UCSD-AML1 (cell line): ENCODE measurements around the gene EPC2.
"Not testable (repeated sequence)": the region's sequence is repeated elsewhere in the genome, so short reads cannot be mapped to it uniquely, and the experiment has no call there.

Experiments used
- DNase-seq: peaks from one replicate; lab custom pipeline; 2025; ENCODE audit not compliant: unreplicated experiment; lab: John Stamatoyannopoulos, UW

The EPC2 gene

GRCh38 chr2:148721520-148721931 is 77.0 kb downstream of the EPC2 start:
- no peak for DNase-seq

- no peak for DNase-seq
These were observed 77.6 kb downstream of the EPC2 start for GRCh38 chr2:148721991-148722777.

GRCh38 chr2:148725564-148725963 is 81.0 kb downstream of the EPC2 start:
- DNase-seq: no peak

GRCh38 chr2:148726228-148726627 is 81.7 kb downstream of the EPC2 start:
- no peak for DNase-seq

GRCh38 chr2:148730085-148730484 is 85.5 kb downstream of the EPC2 start:
- no peak for DNase-seq

- no peak for DNase-seq
These were observed 93.2 kb downstream of the EPC2 start for GRCh38 chr2:148737742-148738141.

- no peak for DNase-seq
These were observed 95.0 kb downstream of the EPC2 start for GRCh38 chr2:148739454-148740105.

- no peak for DNase-seq
These were observed 97.8 kb downstream of the EPC2 start for GRCh38 chr2:148742373-148742772.

- DNase-seq: no peak
These were observed 100.8 kb downstream of the EPC2 start for GRCh38 chr2:148745151-148745851.

GRCh38 chr2:148746973-148747372 is 102.4 kb downstream of the EPC2 start:
- DNase-seq: no peak

- no peak for DNase-seq
These were observed 107.4 kb downstream of the EPC2 start for GRCh38 chr2:148751907-148752306.

- DNase-seq: no peak
These were observed 108.4 kb downstream of the EPC2 start for GRCh38 chr2:148752977-148753376.

GRCh38 chr2:148754864-148755263 is 110.3 kb downstream of the EPC2 start:
- no peak for DNase-seq

- no peak for DNase-seq
These were observed 111.9 kb downstream of the EPC2 start for GRCh38 chr2:148756292-148756975.

- DNase-seq: no peak
These were observed 120.3 kb downstream of the EPC2 start for GRCh38 chr2:148764815-148765214.

- no peak for DNase-seq
These were observed 125.5 kb downstream of the EPC2 start for GRCh38 chr2:148770047-148770446.

- no peak for DNase-seq
These were observed 137.0 kb downstream of the EPC2 start for GRCh38 chr2:148781544-148781943.

GRCh38 chr2:148789059-148789458 is 144.5 kb downstream of the EPC2 start:
- no peak for DNase-seq

GRCh38 chr2:148790172-148790571 is 145.6 kb downstream of the EPC2 start:
- not testable (repeated sequence) for DNase-seq

- no peak for DNase-seq
These were observed 150.0 kb downstream of the EPC2 start for GRCh38 chr2:148794558-148794957.

- DNase-seq: no peak
These were observed 152.4 kb downstream of the EPC2 start for GRCh38 chr2:148796735-148797512.
